Sigmoid colon (tissue), 7 donors: ENCODE data around the gene FIGN. TPM values are rescaled to one million over a fixed set of nuclear protein-coding genes. Genes with fewer than 3 reads are reported as not detected.

Source experiments
- DNase-seq: peaks from one replicate; pipeline ENCODE4 v3.0.0-alpha.2; 2019
- H3K27ac ChIP-seq, 4 donors: fragments of 200-600 bp; sonication (generic); one replicate each; pipeline ENCODE4 v1.5.1; 2016 to 2019; ENCODE audit warnings: mild to moderate bottlenecking in 1 of 4
- H3K27me3 ChIP-seq, 3 donors: fragments of 200-600 bp; sonication (generic); one replicate each; pipeline ENCODE4 v1.5.1; 2019; ENCODE audit warnings: mild to moderate bottlenecking in 1 of 3
- H3K36me3 ChIP-seq, 4 donors: fragments of 200-600 bp; sonication (generic); one replicate each; pipeline ENCODE4 v1.5.1; 2016 to 2019
- H3K4me1 ChIP-seq, 4 donors: fragments of 200-600 bp; sonication (generic); one replicate each; pipeline ENCODE4 v1.5.1; 2017 to 2019
- H3K4me3 ChIP-seq, 4 donors: fragments of 200-600 bp; sonication (generic); one replicate each; pipeline ENCODE4 v1.5.1; 2017 to 2019; ENCODE audit warnings: mild to moderate bottlenecking in 2 of 4, moderate library complexity in 1 of 4
- H3K9me3 ChIP-seq, 4 donors: fragments of 200-600 bp in 3 of 4; sonication (generic) in 3 of 4; one replicate each; pipeline versions ENCODE4 v1.5.1 to v1.6.1; 2013 to 2019
- EP300 ChIP-seq, 4 donors: sonication (generic); formaldehyde crosslinking; IDR thresholded peaks; one replicate each; pipeline ENCODE4 v1.6.1; 2017; ENCODE audit warnings: antibody characterized with exemption in 4 of 4
- POLR2A ChIP-seq, 2 donors: fragments of 450-650 bp; IDR thresholded peaks; one replicate each; pipeline ENCODE4 v1.6.1; 2016; ENCODE audit warnings: antibody characterized with exemption in 2 of 2, mild to moderate bottlenecking in 2 of 2, moderate library complexity in 2 of 2
- POLR2AphosphoS5 ChIP-seq, 4 donors: sonication (generic); formaldehyde crosslinking; IDR thresholded peaks; one replicate each; pipeline ENCODE4 v1.6.1; 2017; ENCODE audit warnings: antibody characterized with exemption in 4 of 4
- WGBS, 2 donors: extraction: QIAGEN DNeasy Blood & Tissue Kit; methylation state at CpG; one replicate each; pipeline ENCODE4 v1.1.7; 2013; 5-methylcytosine and 5-hydroxymethylcytosine counted together
- intact Hi-C: fragments of 100-400 bp; cut with DNase I; formaldehyde crosslinking; loops from one replicate; pipeline ENCODE4 v1.15.1; 2023
- polyA plus RNA-seq, 3 donors: library from polyadenylated mRNA; stranded (reverse); fragments of 200-250 nt; gene quantifications; one replicate each; pipeline ENCODE4 v1.2.3, GENCODE V29; 2013
- total RNA-seq, 4 donors: library from RNA; depleted of rRNA; stranded (reverse); fragments of >200 nt; gene quantifications; one replicate each; pipeline ENCODE4 v1.1.0, GENCODE V29; 2016
- TF ChIP-seq, protein P1 (sequence below), 4 experiments: fragments of 450-650 bp in 3 of 4; fragments of 200-600 bp in 1 of 4; IDR thresholded peaks; one replicate each; pipeline ENCODE4 v1.5.1; 2016 to 2019; ENCODE audit warnings: antibody characterized with exemption in 4 of 4, mild to moderate bottlenecking in 3 of 4, moderate library complexity in 2 of 4
- donor health status: healthy with polysubstance abuse.
- donor health status: Bipolar disorder and iron deficiency.
- donor health status: healthy.

The FIGN gene
- total and polyA plus RNA-seq, 7 donors: under 0.01 to 8.0 (median 3.7) TPM; not detected in 1

DNA sequence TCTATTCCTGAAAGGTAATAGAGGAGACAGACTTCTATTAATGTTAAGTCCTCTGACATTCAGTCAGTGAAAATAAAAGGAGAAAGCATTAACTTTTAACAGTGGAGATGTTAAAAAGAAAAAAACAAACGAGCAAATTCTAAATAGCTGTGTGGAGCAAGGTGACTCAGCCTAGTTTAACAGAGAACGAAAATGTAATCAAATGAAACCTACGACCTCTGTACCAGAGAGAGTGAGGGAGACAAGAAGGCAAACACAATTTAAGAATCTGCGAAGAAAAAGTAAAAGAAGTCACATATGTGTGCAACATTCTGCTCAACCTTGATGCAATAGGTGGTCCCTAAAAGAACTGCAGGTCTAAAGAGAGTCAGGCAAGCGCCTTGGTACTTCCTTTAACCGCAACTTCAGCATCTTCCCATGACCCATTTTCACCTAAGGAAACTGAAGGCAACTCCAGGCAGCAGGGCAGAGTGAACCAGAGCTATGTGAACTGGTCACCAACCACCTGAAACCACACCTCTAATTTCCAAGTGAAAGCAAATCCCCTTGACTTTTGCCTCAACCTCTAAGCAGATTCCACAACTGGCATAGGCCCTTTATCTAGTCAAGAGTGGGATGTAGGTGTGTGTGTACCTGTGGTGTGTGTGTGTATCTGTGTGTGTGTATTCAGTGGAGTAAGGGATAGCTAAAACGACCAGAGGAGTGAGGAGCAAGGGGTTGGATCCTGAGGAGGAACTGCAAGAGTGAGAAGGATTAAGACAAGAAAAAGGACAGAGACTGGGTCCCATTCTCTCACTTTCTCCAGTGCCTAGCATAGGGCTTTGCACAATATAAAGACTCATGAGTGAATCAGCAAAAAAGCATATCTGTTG lies 43.0 kb downstream of the FIGN start:
- WGBS, 2 donors: 31 to 66% methylated on average over 7 of the region's 7 CpGs
- no peaks in the 10 kb centered on the region for H3K27me3 ChIP-seq
- H3K4me1 ChIP-seq: peaks cover 0 to 28% (median 27%) of the 10 kb centered on the region in 4 donors
- TF ChIP-seq EP300 (IDR thresholded peaks at IDR 0.05): no peak
- TF ChIP-seq, protein P1, sequence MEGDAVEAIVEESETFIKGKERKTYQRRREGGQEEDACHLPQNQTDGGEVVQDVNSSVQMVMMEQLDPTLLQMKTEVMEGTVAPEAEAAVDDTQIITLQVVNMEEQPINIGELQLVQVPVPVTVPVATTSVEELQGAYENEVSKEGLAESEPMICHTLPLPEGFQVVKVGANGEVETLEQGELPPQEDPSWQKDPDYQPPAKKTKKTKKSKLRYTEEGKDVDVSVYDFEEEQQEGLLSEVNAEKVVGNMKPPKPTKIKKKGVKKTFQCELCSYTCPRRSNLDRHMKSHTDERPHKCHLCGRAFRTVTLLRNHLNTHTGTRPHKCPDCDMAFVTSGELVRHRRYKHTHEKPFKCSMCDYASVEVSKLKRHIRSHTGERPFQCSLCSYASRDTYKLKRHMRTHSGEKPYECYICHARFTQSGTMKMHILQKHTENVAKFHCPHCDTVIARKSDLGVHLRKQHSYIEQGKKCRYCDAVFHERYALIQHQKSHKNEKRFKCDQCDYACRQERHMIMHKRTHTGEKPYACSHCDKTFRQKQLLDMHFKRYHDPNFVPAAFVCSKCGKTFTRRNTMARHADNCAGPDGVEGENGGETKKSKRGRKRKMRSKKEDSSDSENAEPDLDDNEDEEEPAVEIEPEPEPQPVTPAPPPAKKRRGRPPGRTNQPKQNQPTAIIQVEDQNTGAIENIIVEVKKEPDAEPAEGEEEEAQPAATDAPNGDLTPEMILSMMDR (IDR thresholded peaks at IDR 0.05): no peak
- no peak for TF ChIP-seq POLR2A (IDR thresholded peaks at IDR 0.05)
- no peak for TF ChIP-seq POLR2AphosphoS5 (IDR thresholded peaks at IDR 0.05)
- H3K9me3 ChIP-seq: no peaks in the 10 kb centered on the region
- no peak overlapping the region for H3K4me3 ChIP-seq
- no peak for DNase-seq
- no peaks in the 10 kb centered on the region for H3K36me3 ChIP-seq
- intact Hi-C loops: loop anchor here (5.0 kb wide), 1 partner anchor 39 kb away; no protein-coding TSS in a partner anchor
- peak overlapping the region; percentile 43 to 69 (median 56) for H3K27ac ChIP-seq

DNA sequence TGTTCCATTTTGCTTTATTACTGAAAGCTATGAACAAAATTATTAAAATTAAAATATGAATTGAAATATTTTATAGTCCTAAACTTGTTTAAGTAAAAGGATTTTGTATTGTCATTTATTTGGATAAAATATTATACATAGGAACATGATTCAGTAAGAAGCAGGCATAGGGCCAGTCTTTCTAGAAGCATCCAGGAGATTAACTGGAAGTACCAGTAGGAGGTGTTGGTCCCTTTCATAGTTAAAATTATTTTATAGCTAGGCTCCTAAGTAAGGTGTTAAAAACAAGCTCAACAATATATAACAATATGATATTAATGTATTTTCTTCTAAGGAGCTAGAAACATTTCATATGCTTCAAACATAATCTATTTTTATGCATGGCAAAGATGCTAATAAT lies 43.7 kb downstream of the FIGN start:
- H3K27me3 ChIP-seq: no peaks in the 10 kb centered on the region
- no peak for DNase-seq
- TF ChIP-seq POLR2A (IDR thresholded peaks at IDR 0.05) (no peak), POLR2AphosphoS5 (IDR thresholded peaks at IDR 0.05) (no peak), EP300 (IDR thresholded peaks at IDR 0.05) (no peak)
- TF ChIP-seq, protein P1 (IDR thresholded peaks at IDR 0.05): no peak
- no peaks in the 10 kb centered on the region for H3K36me3 ChIP-seq
- peaks cover 0 to 28% (median 27%) of the 10 kb centered on the region in 4 donors for H3K4me1 ChIP-seq
- intact Hi-C loops: loop anchor here (5.0 kb wide), 1 partner anchor 40 kb away; no protein-coding TSS in a partner anchor
- H3K9me3 ChIP-seq: no peaks in the 10 kb centered on the region
- no peak overlapping the region for H3K4me3 ChIP-seq
- H3K27ac ChIP-seq: peak overlapping the region; percentile 43 to 69 (median 56)

- DNase-seq: no peak
- H3K27ac ChIP-seq: peak overlapping the region; percentile 41 to 69 (median 56)
- peaks cover 0 to 28% (median 27%) of the 10 kb centered on the region in 4 donors for H3K4me1 ChIP-seq
- H3K36me3 ChIP-seq: no peaks in the 10 kb centered on the region
- TF ChIP-seq, protein P1 (IDR thresholded peaks at IDR 0.05): no peak
- TF ChIP-seq EP300 (IDR thresholded peaks at IDR 0.05) (no peak), POLR2A (IDR thresholded peaks at IDR 0.05) (no peak), POLR2AphosphoS5 (IDR thresholded peaks at IDR 0.05) (no peak)
- H3K27me3 ChIP-seq: no peaks in the 10 kb centered on the region
- H3K9me3 ChIP-seq: no peaks in the 10 kb centered on the region
- H3K4me3 ChIP-seq: no peak overlapping the region
- intact Hi-C loops: loop anchor here (5.0 kb wide), 1 partner anchor 41 kb away; no protein-coding TSS in a partner anchor
- WGBS, 2 donors: 26 to 48% methylated on average over 2 of the region's 2 CpGs
Measured at GRCh38 chr2:163690896-163691295, 44.9 kb downstream of the FIGN start.

- Histone ChIP-seq H3K27ac (no peak overlapping the region), H3K4me1 (peaks cover 0 to 19% (median 15%) of the 10 kb centered on the region in 4 donors)
Measured at GRCh38 chr2:163687217-163687616, 48.6 kb downstream of the FIGN start.

More at GRCh38 chr2:163687217-163687616, 48.6 kb downstream of the FIGN start:
- WGBS, 2 donors: 53 to 63% methylated on average over 1 of the region's 1 CpG
- Histone ChIP-seq H3K27me3 (no peaks in the 10 kb centered on the region), H3K9me3 (no peaks in the 10 kb centered on the region), H3K4me3 (no peak overlapping the region), H3K36me3 (no peaks in the 10 kb centered on the region)
- intact Hi-C loops: no loop called here
- TF ChIP-seq, protein P1 (IDR thresholded peaks at IDR 0.05): no peak
- TF ChIP-seq EP300 (IDR thresholded peaks at IDR 0.05) (no peak), POLR2AphosphoS5 (IDR thresholded peaks at IDR 0.05) (no peak), POLR2A (IDR thresholded peaks at IDR 0.05) (no peak)
- no peak for DNase-seq
